NCI-H1930 (cell line): ENCODE results near the gene SCMH1.

Source experiments
- DNase-seq, 2 experiments: peaks; one replicate each; lab custom pipeline; 2025; lab: John Stamatoyannopoulos, UW

Gene SCMH1

GRCh38 chr1:41097105-41097504, 145.0 kb downstream of the SCMH1 start:
- DNase-seq = no peak

- no peak for DNase-seq
These were observed 148.3 kb downstream of the SCMH1 start for GRCh38 chr1:41093826-41094225.

DNA sequence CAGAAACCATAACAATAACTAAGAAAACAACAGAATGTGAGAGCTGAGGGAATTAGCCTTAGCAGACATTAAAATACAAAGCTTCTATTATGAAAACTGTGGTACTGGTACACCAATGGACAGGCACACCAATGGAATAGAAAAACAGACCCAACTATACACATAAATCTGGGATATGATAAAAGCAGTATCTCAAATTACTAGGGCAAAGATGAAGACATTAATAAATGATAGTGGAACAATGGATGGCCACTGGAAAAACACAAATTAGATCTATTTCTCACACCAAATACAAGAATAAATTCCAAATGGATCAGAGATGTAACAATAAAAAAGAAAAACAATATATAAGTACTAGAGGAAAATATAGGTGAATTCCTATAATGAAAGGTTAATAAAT, 155.2 kb downstream of the SCMH1 start:
- no peak for DNase-seq

- DNase-seq = no peak
These were observed 163.5 kb downstream of the SCMH1 start for GRCh38 chr1:41078616-41079015.

DNA sequence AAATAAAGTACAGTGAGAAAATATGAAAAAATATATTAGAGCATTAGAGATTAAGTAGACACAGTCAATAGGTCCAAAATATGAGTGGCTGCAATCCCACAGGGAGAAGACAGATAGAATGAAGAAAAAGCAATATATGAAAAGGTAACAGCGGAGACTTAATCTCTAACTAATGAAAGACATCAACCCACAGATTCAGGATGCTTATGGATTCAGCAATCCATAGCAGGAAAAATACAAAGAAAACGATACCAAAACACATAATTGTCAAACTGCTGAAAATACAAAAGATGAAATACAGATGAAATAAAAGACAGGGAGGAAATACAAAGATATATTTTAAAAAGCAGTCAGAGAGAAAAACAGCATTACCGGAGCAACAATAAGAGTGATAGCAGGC, 163.9 kb downstream of the SCMH1 start:
- no peak for DNase-seq

DNA sequence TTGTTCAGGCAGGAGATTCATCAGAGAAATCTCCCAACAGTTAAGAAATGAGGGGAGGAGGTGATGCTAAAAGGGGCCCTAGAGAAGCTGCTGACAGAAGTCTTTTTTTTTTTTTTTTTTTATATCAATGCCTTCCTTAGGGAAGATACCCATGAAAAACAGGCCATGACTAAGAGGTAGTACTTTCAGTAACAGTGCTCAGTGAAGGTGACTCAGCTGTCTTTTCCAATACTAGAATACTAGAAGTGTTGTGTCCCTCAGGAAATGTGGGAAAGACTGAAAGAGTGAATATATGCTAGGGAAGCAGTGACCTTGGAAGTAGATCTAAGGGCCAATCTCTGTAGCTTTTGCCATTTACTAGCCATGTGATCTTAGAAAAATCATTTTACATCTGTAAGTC, 168.1 kb downstream of the SCMH1 start:
- no peak for DNase-seq

- no peak for DNase-seq
These were observed 170.1 kb downstream of the SCMH1 start for GRCh38 chr1:41072051-41072450.

DNA sequence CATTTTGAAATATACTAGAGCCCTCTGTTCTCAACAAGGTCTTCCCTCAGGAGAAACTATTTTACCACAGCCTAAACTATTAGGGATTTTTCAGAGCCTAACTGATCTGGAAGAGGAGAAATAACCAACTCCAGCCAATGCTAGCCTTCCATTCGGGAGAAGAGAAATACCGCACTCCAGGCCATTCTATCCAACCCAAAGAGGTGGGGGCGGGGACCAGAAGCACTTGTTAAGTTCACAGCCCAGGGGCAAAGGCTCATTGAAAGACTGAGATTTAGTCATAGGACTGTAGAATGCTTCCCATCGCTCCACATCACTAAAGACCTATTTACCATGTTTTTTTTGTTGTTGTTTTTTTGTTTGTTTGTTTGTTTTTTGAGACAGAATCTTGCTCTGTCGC, 185.2 kb downstream of the SCMH1 start:
- no peak for DNase-seq

- DNase-seq = no peak
These were observed 188.8 kb downstream of the SCMH1 start for GRCh38 chr1:41053316-41053715.

DNA sequence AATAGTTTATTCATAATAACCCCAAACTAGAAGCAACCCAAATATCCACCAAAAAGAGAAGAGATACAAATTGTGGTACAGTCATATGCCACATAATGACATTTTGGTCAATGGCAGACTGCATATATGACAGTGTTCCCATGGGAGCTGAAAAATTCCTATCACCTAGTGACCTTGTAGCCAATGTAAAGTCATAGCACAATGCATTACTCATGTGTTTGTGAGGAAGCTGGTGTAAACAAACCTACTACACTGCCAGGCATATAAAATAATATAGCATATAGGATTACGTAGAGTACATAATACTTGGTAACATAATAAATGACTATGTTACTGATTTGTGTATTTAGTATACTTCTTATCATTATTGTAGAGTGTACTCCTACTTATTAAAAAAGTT, 191.1 kb downstream of the SCMH1 start:
- DNase-seq = no peak

GRCh38 chr1:41048540-41048939, 193.6 kb downstream of the SCMH1 start:
- no peak for DNase-seq

- no peak for DNase-seq
These were observed 195.7 kb downstream of the SCMH1 start for GRCh38 chr1:41046347-41046775.

DNA sequence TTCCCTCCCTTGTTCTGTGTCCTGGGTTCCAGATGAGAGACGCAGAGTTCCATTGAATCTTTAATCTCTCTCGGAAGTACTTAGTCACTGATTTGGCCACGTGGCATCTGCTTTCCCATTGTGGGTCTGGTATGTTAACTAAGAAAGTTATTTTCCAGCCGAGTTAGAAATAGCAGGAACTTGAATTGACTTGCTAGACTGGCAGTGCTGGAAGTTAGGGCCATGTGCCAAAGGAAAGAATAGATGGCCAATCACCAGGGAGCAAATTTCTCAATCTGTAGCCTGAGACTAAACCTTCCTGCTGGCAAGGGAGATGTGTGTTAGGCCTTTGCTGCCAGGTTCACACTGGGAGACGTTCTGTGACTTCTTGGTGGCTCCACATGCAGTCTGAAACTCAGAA, 196.4 kb downstream of the SCMH1 start:
- no peak for DNase-seq

DNA sequence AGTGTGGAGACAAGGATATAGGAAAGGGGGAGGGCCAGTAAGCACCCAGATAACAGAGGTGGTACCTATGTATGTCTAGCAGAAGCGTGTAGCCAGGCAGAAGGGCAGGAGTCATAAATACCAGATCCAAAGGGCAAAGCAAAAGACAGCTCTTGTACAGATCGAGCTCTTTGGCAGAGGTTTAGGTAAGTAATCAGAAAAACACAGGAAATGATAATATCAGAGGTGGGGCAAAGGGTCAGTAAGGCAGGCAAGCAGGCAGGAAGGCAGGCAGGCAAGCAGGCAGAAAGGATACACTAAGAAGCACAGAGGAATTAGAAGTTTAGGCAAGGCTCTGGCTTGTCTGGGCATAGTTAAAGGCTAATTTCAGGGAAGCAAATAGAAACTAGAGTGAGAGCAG, 197.9 kb downstream of the SCMH1 start:
- no peak for DNase-seq

DNA sequence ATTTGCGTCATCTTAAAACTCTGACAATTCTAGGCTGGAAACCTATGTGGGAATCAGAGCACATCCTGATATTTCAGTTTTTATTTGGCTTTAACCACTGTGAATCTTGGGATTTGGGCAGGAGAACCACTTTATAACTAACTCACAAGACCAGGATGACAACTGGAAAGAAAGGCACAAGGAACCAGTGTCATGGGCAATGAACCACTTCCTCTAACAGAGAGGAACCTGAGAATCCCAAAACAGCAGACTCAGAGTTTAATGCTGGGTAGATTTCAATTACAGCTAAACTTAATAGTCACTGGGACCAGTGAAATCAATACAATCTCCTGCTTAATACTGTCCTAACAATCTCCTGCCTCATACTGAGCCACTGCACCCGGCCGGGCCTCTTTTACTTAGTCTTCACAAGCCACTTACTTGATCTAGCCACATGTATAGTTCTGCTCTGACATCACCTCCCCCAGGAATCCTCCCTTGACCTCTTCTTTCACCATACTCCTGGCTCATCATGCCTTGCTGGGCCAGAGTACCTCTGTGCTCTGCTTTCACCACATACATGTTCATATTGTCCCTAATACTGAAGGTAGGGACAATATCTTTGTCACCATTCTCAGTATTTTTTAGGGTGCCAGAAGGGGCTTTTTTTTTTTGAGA, 200.4 kb downstream of the SCMH1 start:
- DNase-seq = no peak

DNA sequence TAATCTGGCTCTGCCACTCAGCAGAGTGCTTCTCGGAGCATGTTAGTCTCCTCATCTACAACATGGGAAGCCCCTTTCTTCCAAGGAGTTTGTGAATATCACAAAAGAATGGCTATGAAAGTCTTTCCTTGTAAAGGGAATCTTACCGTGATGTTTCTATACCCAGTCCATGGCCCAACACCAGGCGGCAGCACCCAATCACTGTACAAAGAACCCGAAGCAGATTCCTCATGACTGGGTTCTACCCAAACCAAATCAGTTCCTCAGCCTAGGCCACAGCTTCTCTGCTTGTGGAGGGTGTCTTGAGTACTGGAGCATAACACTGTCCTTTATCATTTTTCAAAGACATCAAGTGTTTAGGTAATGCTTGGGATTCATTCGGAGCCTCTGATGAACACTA, 204.0 kb downstream of the SCMH1 start:
- no peak for DNase-seq

GRCh38 chr1:41037116-41037903, 204.8 kb downstream of the SCMH1 start:
- DNase-seq = no peak

DNA sequence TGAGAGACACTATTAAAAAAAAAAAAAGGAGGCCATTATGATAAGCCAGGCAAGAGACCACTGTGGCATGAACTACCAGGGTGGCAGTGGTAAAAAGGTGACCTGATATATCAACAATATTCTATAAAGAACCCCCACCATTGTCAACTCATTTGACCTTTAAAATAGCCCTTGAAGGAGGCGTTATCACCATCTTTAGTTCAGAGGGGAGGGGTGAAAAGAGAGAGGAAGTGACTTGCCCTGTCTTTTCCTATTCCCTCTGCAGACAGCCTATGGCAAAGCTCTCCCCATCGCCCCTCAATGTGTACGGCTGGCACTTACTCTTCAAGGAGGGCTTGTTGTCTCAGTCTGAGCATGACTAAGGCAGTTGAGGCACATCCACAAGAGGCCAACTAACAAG, 208.8 kb downstream of the SCMH1 start:
- DNase-seq = no peak

- no peak for DNase-seq
These were observed 210.0 kb downstream of the SCMH1 start for GRCh38 chr1:41032147-41032546.

GRCh38 chr1:41030872-41031616, 211.1 kb downstream of the SCMH1 start:
- DNase-seq = no peak

GRCh38 chr1:41028034-41028642, 214.0 kb downstream of the SCMH1 start:
- no peak for DNase-seq

DNA sequence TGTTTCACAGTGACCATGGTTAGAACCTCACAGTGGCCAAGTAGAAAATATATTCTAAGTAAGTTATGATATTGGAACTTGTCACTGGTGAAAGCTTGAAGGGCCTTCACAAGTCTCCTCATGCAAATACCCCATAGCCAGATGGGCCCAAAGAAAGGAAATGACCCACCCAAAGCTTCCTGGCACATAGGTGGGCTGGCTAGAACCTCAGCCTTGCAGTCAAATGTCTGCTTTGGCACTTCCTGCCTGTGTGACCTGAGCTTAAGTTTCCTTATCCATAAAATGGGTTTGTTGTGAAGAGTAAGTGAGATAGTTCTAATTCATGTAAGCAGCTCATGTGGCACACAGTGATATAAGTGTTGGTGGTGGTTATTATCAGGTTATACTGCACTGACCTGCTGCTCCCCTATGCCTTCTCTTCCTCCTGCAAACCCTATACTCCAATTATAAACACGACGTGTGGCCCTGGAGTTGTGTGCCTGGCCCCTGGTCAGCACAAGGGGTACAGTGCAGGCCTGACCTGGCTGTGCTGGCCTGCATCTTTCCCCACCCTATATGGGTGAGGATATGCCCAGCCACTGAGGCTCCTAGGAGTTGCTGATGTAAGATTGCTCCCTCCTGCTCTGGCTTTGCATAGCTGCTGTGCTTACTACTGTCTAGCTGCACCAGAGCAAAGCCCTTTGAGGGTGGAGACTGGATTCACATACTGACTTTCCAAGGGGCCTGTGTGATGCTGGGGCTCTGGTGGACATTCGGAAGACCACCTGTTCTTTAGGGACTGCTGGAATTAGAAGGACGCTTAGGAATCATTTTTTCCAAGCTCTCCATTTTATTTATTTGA, 215.9 kb downstream of the SCMH1 start:
- DNase-seq = no peak
